Measurements from ENCODE around the gene TMPRSS11F.
"Not testable (repeated sequence)": the region's sequence is repeated elsewhere in the genome, so short reads cannot be mapped to it uniquely, and the experiment has no call there.

Gene TMPRSS11F

GRCh38 chr4:68129793-68130192 is at the start of gene TMPRSS11F:
TMPRSS11F (minus strand) TSS chr4:68129869; CDS start chr4:68129820, 49 bp downstream.
- DNase-seq = no peak

GRCh38 chr4:68176904-68177303 is 47.2 kb upstream of the TMPRSS11F start:
- DNase-seq = no peak

- no peak for DNase-seq
Measured at GRCh38 chr4:68176500-68176899, 46.8 kb upstream of the TMPRSS11F start.

GRCh38 chr4:68175562-68176155 is 46.0 kb upstream of the TMPRSS11F start:
- DNase-seq = no peak

GRCh38 chr4:68174389-68174788 is 44.7 kb upstream of the TMPRSS11F start:
- not testable (repeated sequence) for DNase-seq

GRCh38 chr4:68172147-68172546 is 42.5 kb upstream of the TMPRSS11F start:
- not testable (repeated sequence) for DNase-seq

- no peak for DNase-seq
Measured at GRCh38 chr4:68167706-68168105, 38.0 kb upstream of the TMPRSS11F start.

- no peak for DNase-seq
Measured at GRCh38 chr4:68167166-68167565, 37.5 kb upstream of the TMPRSS11F start.

GRCh38 chr4:68163754-68164153 is 34.1 kb upstream of the TMPRSS11F start:
- no peak for DNase-seq

GRCh38 chr4:68162196-68162595 is 32.5 kb upstream of the TMPRSS11F start:
- no peak for DNase-seq

GRCh38 chr4:68152411-68152810 is 22.7 kb upstream of the TMPRSS11F start:
- DNase-seq = no peak

GRCh38 chr4:68148800-68149685 is 19.4 kb upstream of the TMPRSS11F start:
- no peak for DNase-seq

- no peak for DNase-seq
Measured at GRCh38 chr4:68147079-68147478, 17.4 kb upstream of the TMPRSS11F start.

- no peak for DNase-seq
Measured at GRCh38 chr4:68145261-68145660, 15.6 kb upstream of the TMPRSS11F start.

GRCh38 chr4:68141852-68142251 is 12.2 kb upstream of the TMPRSS11F start:
- DNase-seq = no peak

- DNase-seq = no peak
Measured at GRCh38 chr4:68132342-68132741, 2.7 kb upstream of the TMPRSS11F start.

GRCh38 chr4:68124262-68124661 is 5.4 kb downstream of the TMPRSS11F start:
- DNase-seq = no peak

- DNase-seq = no peak
Measured at GRCh38 chr4:68123525-68123924, 6.1 kb downstream of the TMPRSS11F start.

GRCh38 chr4:68119921-68120320 is 9.7 kb downstream of the TMPRSS11F start:
- DNase-seq = no peak

- no peak for DNase-seq
Measured at GRCh38 chr4:68110441-68110840, 19.2 kb downstream of the TMPRSS11F start.

- no peak for DNase-seq
Measured at GRCh38 chr4:68109868-68110267, 19.8 kb downstream of the TMPRSS11F start.

GRCh38 chr4:68082758-68083157 is 46.9 kb downstream of the TMPRSS11F start:
- DNase-seq = no peak

- DNase-seq = no peak
Measured at GRCh38 chr4:68079928-68080327, 49.7 kb downstream of the TMPRSS11F start.

- no peak for DNase-seq
Measured at GRCh38 chr4:68077737-68078136, 51.9 kb downstream of the TMPRSS11F start.

Data from activated naive CD4-positive, alpha-beta T cell (primary cell).